ENCODE measurements around the gene ZPLD1.

The ZPLD1 gene

GRCh38 chr3:102434715-102435114, at the start of gene ZPLD1:
Gene ZPLD1, plus strand, starts transcription at chr3:102435015. Its CDS starts 3,473 bp downstream, at chr3:102438488.
- DNase-seq (ENCODE audit: low spot score) = no peak

- DNase-seq (ENCODE audit: low spot score) = no peak
These were observed 44.5 kb upstream of the ZPLD1 start for GRCh38 chr3:102390171-102390864.

- DNase-seq (ENCODE audit: low spot score) = no peak
These were observed 43.9 kb upstream of the ZPLD1 start for GRCh38 chr3:102390916-102391315.

DNA sequence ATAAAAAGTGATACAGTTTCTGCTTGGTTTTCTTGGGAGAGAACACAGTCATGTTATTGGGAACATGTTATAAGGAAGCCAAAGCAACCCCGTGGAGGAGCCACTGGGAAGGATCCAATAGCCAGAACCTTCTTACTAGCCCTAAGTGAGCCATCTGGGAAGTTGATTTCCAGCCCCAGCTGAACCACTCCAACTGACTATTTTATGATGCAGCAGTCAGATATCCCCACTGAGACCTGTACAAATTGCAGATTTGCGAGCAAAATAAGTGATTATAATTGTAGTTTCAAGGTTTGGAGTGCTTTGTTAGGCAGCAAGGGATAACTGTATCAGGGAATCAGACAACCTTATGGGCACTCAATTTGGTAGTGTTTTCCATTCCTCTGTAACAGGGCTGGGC, 43.3 kb upstream of the ZPLD1 start:
- no peak for DNase-seq (ENCODE audit: low spot score)

GRCh38 chr3:102394517-102394916, 40.3 kb upstream of the ZPLD1 start:
- no peak for DNase-seq (ENCODE audit: low spot score)

GRCh38 chr3:102398176-102398575, 36.6 kb upstream of the ZPLD1 start:
- DNase-seq (ENCODE audit: low spot score) = no peak

DNA sequence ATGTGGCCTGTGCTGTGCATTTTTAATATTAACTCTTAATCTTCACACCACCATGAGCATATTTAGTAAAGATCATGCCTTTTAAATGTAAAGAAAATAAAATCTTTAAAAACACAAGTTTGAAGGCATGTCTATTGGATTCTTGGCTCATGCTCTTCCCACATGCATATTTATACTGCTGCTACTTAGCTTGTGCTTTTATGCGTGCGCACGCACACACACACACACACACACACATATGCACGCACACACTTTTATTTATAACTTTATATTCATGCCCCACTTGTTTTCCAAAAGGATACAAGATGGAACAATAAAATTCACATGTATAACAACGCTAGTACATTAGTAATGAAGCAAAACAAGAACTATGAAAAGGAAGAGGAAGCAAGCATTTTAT, 36.1 kb upstream of the ZPLD1 start:
- no peak for DNase-seq (ENCODE audit: low spot score)

DNA sequence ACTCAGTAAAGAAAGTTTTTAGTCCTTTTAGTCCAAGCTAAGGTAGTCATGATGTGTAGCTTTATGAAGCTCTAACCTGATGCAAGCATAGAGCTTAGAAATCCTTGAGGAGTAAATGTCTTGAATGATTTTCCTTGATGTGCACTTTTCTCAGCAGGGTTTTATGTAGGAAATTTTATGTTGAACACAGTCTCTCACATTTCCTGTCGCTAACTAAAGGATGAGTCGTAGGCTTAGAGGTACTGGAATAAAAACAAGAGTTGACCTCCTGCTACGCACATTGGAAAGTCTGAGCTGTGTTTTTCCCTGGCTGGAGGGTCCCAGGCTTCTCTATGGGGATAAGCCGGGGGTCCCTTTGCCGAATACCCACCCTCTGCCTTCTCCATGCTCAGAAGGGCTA, 34.7 kb upstream of the ZPLD1 start:
- no peak for DNase-seq (ENCODE audit: low spot score)

DNA sequence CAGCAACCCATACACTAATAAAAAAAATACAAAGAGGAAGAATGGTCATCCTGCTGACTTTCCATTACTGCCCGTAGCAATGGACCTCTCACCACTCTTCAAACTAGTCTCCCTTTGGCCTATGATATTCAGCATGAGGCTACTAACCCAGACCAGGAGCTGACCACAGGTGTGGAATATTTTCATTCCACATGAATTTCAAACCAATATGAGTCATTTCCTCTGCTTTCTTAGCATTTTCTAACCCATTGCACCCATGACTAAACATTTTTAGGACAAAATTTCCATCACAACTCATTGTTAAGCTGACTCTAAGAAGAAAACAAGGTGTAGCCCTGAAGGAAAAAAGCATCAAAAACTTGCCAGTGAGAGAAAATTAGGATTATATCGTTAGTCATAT, 34.0 kb upstream of the ZPLD1 start:
- DNase-seq (ENCODE audit: low spot score) = no peak

DNA sequence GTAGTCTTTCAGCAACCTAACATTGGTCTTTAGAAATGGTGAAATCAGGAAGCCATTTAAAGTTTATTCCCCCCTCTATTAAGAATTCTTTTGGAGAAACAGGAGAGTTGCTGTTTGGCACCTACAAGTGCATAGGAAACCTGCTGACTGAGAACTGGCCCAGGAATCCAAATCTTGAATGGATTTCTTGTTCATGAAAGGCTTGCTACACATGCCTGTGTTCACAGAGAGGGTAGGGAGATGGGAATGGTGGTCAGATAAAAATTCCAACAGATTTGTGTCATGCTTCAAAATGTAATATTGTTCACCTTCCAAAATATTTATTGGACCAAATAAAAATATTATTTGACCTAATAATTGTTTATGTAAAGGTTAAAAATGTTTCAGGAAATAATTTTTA, 24.2 kb upstream of the ZPLD1 start:
- DNase-seq (ENCODE audit: low spot score) = no peak

GRCh38 chr3:102415553-102415952, 19.3 kb upstream of the ZPLD1 start:
- DNase-seq (ENCODE audit: low spot score) = no peak

- DNase-seq (ENCODE audit: low spot score) = no peak
These were observed 15.0 kb upstream of the ZPLD1 start for GRCh38 chr3:102419786-102420185.

GRCh38 chr3:102441832-102442231, 7.0 kb downstream of the ZPLD1 start:
- DNase-seq (ENCODE audit: low spot score) = no peak

DNA sequence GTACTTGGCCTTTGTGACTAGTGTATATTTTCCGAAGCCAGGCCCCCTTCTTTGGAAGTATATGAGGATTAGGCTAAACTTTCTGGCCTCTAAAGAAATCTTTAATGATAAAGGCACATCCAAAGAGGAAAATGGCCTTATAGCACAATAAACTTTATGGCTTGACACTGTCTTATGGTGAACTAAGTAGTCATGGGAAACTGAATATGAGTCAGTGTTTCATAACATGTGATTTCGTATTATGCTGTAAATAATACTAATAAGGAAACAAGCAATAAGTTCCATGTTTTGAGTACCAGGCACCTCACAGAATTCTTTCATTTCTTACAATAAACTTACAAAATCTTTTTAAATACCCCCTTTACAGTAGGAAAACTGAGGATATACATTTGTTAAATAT, 8.2 kb downstream of the ZPLD1 start:
- no peak for DNase-seq (ENCODE audit: low spot score)

GRCh38 chr3:102444101-102444500, 9.3 kb downstream of the ZPLD1 start:
- no peak for DNase-seq (ENCODE audit: low spot score)

DNA sequence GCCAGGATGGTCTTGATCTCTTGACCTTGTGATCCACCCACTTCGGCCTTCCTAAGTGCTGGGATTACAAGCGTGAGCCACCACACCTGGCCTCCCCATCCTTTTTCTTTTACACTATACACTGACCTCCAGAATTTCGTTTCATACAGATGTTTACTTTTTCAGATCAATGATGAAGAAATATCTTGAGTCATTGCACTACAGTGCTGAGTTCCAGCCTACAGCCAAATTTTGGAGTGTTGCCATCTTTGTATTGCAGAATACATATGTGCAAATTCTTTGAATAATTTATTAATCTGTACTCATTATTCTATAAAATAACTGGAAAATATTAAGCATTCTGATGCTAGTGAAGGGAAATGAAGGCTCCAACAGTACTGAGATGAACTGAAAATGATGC, 12.5 kb downstream of the ZPLD1 start:
- DNase-seq (ENCODE audit: low spot score) = no peak

- no peak for DNase-seq (ENCODE audit: low spot score)
These were observed 14.5 kb downstream of the ZPLD1 start for GRCh38 chr3:102449341-102449740.

DNA sequence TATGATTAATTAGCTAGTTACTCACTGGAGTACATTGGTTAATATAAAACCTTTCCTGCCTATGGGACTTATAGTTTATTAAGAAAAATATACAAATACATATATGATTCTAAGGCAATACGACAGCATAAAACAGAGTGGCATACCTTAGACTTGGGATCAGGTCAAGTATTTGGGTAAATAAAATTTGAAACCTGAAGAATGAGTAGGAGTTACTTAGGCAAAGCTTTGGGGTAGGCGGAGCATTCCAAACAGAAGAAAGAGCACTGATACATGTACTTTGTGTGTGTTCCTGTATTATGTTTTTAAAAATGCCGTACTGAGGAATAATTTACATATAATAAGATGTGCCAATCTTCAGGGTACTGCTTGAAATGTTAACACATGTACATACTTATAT, 15.1 kb downstream of the ZPLD1 start:
- no peak for DNase-seq (ENCODE audit: low spot score)

- DNase-seq (ENCODE audit: low spot score) = no peak
These were observed 16.2 kb downstream of the ZPLD1 start for GRCh38 chr3:102450976-102451375.

DNA sequence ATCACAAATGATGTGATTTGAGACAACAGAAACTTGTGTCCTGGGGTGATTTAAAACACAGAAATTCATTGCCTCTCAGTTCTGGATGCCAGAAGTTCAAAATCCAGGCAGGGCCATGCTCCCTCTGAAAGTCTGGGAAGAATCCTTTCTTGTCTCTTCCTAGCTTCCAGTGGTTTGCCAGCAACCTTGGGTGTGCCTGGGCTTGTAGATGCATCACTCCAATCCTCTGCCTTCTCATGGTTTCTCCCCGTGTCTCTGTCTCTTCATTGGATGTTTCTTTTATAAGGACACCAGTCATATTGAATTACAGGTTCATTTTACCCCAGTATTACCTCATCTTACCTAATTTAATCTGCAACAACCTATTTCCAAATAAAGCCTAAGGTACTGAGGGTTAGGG, 16.7 kb downstream of the ZPLD1 start:
- DNase-seq (ENCODE audit: low spot score) = no peak

DNA sequence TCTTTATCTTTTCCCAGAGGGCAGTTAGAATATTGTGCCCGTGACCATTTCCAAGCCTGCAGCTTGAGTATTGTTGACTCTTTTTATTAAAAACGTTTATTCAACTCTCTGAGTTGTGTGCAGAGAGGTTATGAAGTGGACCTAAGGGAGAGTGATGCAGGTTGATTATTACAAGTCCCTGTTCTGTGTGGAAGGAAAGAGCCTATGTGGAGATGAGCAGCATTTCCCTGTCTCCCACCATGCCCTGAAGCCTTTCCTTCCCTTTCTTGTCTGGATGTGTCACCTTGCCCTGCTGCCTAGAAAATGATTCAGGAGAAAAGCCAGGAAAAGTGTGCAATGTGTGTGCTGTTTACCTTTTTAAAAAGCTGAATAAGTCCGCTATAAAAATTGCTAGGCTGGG, 19.4 kb downstream of the ZPLD1 start:
- no peak for DNase-seq (ENCODE audit: low spot score)

- no peak for DNase-seq (ENCODE audit: low spot score)
These were observed 22.8 kb downstream of the ZPLD1 start for GRCh38 chr3:102457644-102458043.

GRCh38 chr3:102460579-102460978, 25.8 kb downstream of the ZPLD1 start:
- no peak for DNase-seq (ENCODE audit: low spot score)

DNA sequence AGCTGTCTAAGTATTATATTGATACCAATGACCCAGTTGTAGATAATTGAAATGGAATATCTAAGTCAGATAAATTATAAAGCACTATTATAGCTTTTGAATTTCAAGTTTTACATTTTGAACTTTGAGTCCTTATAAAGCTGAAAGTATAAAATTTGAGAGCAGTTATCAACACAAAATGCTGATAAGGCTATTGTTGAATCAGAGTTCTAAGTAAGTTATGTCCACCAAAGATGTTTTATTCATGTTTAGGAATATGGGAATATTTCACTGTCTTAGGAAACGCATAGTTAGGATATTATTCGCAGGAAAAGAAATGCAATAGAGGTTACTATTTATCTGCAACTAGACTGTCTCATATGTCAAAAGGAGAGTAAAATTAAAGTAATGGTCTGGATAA, 29.4 kb downstream of the ZPLD1 start:
- DNase-seq (ENCODE audit: low spot score) = no peak

DNA sequence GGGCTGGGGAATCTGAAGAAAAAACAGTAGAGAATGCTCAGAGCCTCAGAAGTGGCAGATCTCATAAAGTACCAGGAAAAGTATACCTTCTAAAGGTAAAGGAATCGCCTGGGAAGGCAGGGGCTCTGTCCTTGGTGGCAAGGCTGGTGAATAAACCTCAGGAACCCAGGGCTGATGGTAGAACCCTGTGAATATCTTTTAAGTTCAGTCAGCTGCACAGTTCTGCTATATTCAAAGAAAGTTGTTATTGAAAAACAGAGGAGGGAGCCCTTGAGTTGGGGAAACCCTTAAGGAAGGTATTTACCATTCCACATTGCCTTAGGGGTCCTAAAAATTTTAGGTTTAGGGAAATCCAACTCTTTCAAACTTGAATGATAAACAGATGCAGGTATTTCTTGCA, 31.2 kb downstream of the ZPLD1 start:
- DNase-seq (ENCODE audit: low spot score) = no peak
